Measurements from ENCODE around the gene BUD31.
A peak's percentile ranks its signal among the peaks of the same experiment; 100 is the strongest.
"Not testable (repeated sequence)": the region's sequence is repeated elsewhere in the genome, so short reads cannot be mapped to it uniquely, and the experiment has no call there.

The BUD31 gene

DNA sequence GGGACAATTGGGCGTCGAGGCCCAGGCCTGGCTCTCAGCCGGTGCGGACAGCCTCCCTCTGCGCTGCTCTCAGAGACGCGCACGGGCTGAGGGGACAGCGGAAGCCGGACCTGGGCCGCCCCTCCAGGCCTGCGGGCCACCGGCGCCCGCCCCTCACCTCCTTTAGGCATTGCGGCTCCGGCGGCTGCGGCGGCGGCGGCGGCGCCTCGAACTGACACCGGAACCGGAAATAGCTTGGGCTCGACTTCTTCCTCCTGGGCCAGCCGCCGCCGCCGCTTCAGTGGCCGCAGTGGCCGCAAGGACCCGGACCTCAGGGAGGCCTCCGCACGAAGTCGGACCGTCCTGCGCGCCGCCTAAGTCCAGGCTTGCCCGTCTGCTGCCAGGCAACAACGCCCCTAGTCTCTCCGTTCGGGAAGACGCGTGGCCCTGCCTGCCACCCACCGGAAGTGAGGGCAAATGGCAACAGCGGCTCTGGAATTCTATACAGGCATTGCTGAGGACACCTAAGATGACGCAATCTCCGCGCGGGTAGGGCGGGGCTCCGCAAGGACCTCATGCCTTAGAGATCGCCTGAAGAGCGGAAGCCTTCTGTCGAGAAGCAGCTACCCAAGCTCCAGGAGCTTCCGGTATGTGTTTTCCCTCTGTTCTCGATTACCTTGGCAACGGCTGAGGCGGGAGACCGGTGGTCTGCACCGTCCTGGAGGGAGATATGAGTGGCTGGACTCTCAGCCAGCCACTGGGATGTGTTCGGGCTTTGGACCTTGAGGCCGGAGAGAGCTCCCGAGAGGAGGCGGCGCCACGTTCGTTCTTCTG is at the start of gene BUD31, which contains the start of gene PDAP1:
TSS of gene BUD31 (plus strand) at position 591 of the 813 bp plus-strand sequence. CDS start 2,124 bp downstream, outside the sequence.
TSS of gene PDAP1 (minus strand) at position 219 of the 813 bp plus-strand sequence. CDS start at position 170, 49 bp downstream.
- peak; percentile 89 for DNase-seq (ENCODE audit: low read depth)

DNA sequence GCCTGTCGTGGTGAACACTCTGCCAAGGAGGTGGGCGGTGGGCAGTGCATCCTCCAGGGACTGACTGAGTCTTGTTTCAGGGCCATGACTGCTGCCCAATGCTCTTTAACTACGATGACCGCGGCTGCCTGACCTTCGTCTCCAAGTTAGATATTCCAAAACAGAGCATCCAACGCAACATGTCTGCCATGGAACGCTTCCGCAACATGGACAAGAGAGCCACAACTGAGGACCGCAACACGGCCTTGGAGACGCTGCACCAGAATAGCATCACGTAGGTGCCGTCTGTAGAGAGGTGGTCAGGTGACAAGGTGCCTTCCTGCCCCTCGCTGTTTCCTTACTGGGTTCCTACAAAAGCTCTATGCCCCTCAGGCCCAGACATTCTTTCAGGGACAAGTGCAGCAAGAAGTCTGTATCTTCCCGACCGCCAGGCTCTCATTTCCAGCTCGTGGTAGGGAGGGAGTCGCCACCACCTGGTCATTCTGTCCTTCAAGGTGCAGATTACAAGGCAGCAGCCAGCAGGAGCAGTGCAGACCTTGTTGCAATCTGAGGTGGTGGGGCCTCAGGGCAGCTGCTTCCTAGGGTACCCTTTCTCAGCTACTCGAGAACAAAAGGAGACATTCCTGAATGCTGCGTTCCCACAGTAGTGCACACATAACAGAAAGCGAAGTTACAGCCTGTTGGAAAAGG is 49.2 kb upstream of the BUD31 start:
- DNase-seq (ENCODE audit: low read depth) = no peak

- no peak for DNase-seq (ENCODE audit: low read depth)
Observed at GRCh38 chr7:99362801-99363200, 46.0 kb upstream of the BUD31 start.

GRCh38 chr7:99363286-99363685 is 45.5 kb upstream of the BUD31 start:
- no peak for DNase-seq (ENCODE audit: low read depth)

GRCh38 chr7:99365318-99366141 is 43.2 kb upstream of the BUD31 start:
- peak; percentile 55 for DNase-seq (ENCODE audit: low read depth)

DNA sequence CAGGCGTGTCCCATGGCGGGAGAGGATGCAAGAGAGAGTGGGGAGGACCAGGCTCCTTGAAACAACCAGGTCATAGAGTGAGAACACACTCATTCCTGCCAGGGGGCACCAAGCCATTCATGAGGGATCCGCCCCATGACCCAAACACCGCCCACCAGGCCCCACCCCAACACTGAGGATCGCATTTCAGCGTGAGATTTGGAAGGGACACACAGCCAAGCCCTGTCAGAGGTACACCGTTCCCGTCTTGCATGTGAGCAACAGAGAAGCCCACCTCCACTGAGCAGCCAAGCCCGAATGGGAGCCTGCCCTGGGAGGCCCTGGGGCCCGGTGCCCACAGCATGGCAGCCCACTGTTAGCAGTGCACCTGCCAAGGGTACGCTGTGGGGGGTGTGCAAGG is 42.1 kb upstream of the BUD31 start:
- no peak for DNase-seq (ENCODE audit: low read depth)

- no peak for DNase-seq (ENCODE audit: low read depth)
Observed at GRCh38 chr7:99368750-99369389, 39.9 kb upstream of the BUD31 start.

DNA sequence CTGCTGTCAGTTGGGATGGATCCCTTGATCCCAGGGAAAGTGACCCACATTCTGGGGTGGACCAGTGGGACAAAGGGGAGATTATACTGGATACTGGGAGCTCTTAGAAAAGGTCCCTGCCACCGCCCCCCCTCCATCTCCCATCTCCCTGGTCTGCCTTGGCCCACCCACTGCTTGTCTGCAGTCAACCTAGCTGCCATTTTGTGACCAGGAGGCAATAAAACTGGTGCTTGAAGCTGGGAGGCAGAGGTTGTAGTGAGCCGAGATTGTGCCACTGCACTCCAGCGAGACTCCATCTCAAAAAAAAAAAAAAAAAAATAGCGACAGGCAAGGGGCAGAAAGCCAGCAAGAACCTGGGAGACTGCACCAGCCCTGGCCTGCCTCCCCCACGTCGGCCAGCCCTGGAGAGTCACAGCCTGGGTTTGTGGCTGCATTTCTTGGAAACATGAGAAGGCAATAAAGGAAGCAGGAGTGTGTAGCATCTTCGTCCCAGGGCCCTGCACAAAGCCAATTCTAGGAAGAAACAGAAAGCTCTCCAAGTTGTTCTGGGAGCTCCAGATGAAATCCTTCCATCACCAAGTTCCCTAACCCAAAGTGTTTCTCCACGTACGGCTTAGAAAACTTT is 38.9 kb upstream of the BUD31 start:
- no peak for DNase-seq (ENCODE audit: low read depth)

DNA sequence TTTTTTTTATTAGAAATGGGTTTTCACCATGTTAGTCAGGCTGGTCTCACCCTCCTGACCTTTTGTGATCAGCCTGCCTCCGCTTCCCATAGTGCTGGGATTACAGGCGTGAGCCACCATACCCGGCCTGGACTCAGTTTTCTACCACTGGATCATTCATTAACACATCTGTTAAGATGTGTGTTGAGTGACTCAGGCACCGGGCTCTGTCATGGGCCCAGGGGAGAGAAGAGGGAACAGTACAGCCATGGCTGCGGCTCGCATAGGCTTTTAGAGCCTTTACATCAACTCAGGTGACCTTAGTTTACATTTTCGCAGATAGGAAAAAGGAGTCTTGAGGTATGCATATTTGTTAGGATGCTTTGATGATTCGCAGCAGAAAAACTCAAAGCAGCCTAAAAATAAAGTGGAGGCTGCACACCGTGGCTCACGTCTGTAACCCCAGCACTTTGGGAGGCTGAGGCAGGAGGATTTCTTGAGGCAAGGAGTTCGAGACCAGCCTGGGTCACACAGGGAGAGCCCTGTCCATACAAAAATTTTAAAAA is 37.3 kb upstream of the BUD31 start:
- no peak for DNase-seq (ENCODE audit: low read depth)

GRCh38 chr7:99372275-99373090 is 36.3 kb upstream of the BUD31 start:
- no peak for DNase-seq (ENCODE audit: low read depth)

- no peak for DNase-seq (ENCODE audit: low read depth)
Observed at GRCh38 chr7:99373091-99374066, 35.4 kb upstream of the BUD31 start.

DNA sequence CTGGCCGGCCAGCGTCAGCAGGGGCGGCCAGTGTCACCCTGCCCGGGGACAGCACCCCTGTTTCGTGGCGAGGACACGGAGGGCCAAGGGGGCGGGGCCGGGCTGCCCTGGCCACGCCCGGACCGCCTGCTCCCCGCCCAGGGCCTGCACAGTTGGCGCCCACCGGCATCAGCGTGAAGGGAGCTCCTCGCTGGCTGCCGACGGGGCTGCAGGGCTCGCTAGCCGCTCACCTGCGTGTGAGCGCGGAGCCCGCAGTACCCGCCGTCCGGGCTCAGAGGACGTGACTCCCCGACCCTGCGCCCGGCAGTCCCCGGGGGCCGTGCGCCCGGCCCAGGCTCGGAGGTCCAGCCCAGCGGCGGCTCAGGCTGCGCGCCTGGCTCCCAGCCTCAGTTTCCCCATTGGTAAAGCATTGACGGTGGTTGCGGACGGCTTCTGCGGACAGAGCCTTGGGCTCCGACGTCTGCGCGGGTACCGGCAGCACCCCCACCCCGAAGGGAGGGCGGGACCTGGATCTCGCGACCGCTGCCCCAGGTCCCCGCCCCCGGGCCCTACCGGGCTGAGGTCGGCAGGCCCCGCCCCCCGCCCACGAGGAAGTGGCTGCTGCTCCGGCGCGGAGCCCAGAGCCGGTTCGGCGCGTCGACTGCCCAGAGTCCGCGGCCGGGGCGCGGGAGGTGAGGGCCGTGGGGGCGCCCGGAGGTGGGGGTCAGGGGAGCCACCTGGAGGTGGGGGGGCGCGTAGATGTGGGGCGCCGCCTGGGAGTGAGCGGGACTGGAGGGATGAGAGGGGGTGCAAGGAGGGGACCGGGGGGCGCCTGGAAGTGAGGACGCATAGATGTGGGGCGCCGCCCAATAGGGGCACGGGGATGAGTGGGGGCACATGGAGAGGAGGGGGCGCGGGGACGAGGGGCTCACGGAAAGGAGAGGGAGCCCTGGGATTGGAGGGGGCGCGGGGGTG is 34.4 kb upstream of the BUD31 start, which contains the start of gene ARPC1B:
TSS of gene ARPC1B (plus strand) at position 620 of the 954 bp plus-strand sequence. CDS start 10,985 bp downstream, outside the sequence.
- peak; percentile 82 for DNase-seq (ENCODE audit: low read depth)

DNA sequence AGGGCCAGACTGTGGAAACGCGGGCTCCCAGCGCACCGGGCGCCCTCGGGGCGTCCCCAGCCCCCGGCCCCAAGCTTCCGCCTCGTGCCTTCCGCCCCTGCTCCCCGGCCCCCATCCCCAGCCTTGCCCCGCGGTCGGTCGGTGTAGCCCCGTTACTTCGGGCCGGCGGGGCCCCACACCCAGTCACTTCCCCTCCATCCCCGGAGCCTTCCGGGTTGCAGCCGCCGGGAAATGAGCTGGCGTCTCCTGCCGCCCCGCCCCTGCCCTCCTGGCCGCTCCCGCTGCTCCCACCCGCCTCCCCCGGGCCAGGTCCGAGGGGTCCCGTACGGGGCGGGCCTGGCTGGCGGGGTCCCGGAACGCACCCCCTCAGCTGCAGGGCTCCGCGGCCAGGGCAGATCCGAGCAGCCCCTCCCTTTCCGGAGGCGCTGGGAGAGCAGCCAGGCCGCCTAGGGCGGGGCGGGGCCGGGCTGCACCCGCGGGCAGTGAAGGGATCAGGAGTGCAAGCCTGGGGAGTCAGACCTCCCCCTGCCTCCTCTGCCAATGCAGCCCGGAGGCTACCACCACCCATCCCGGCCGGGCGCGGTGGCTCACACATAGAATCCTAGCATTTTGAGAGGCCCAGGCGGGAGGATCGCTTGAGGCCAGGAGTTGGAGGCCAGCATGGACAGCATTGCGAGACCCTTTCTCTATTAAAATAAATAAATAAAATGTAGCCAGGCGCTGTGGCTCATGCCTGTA is 33.5 kb upstream of the BUD31 start:
- DNase-seq (ENCODE audit: low read depth) = no peak

GRCh38 chr7:99379043-99379577 is 29.7 kb upstream of the BUD31 start:
- DNase-seq (ENCODE audit: low read depth) = no peak

GRCh38 chr7:99379693-99380031 is 29.1 kb upstream of the BUD31 start:
- not testable (repeated sequence) for DNase-seq (ENCODE audit: low read depth)

- no peak for DNase-seq (ENCODE audit: low read depth)
Observed at GRCh38 chr7:99380032-99380822, 28.5 kb upstream of the BUD31 start.
